KOPT-K1 (cell line): Measurements from ENCODE around the gene C10orf90.

Source experiments
- H3K27ac ChIP-seq: fragments of 200-600 bp; sonication (generic); 2 replicates; pipeline ENCODE4 v1.5.1; 2016; ENCODE audit warnings: antibody characterized with exemption, mild to moderate bottlenecking, low read depth, low read length; ENCODE audit not compliant: poor library complexity, severe bottlenecking
- H3K36me3 ChIP-seq: fragments of 200-600 bp; sonication (generic); 2 replicates; pipeline ENCODE4 v1.5.1; 2017; ENCODE audit warnings: antibody characterized with exemption, mild to moderate bottlenecking, low read length, moderate library complexity; ENCODE audit not compliant: insufficient read depth
- H3K9me3 ChIP-seq: fragments of 200-600 bp; sonication (generic); 2 replicates; pipeline ENCODE4 v1.5.1; 2017; ENCODE audit warnings: antibody characterized with exemption, low read length, mild to moderate bottlenecking; ENCODE audit not compliant: insufficient read depth, poor library complexity, severe bottlenecking

The C10orf90 gene

DNA sequence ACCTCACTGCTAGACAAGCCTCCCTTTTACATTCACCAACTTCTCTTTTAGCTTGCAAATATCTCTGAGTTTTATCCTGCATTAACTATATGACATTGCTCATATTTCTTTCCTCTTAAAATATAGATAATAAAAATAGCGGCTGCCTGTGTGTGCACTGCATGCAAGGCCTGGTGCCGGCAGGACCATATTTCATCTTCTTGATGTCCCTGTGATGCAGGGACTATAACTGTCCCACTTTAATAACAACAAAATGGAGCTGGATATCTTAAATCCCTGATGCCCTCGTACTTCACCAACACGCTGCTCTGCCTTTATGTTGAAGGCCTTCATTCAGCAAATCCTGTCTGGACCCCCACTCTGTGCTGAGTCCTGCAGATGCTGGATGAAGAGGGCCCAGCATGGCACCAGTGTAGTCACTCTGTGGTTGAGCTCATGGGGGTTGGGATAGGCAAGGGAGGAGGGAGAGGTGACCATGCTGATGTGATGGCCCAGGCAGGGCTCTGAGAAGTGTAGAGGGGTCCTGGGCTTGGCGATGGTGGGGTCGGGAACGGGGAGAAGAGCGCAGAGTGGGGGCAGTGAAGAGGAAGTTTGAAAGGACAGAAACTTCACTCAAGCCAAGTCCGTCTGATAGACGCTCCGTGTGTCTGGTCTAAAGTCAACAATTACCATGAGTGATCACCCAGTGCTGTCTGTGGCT is 40.4 kb downstream of the C10orf90 start:
- no peaks in the 10 kb centered on the region for H3K36me3 ChIP-seq
- H3K27ac ChIP-seq = no peak overlapping the region
- H3K9me3 ChIP-seq = no peaks in the 10 kb centered on the region

DNA sequence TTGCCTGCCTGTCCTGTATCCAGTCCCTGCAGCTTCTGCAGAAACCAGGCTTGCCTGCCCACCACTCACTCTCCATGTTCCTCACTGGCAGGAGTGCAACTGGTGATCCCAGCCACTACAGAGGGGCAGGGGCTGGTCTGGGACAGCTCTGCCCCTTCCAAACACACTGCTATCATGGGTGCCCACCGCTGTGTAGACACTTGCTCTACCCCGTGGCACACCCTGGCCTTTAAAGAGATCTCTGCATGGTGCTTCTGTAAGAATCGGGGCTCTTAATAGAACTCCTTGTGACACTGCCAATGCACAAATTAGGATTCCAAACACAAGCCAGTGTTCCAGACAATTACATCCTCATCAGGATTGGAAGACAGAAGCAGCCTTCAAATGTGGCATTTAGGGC is 41.7 kb downstream of the C10orf90 start:
- H3K27ac ChIP-seq = no peak overlapping the region
- H3K36me3 ChIP-seq = no peaks in the 10 kb centered on the region
- no peaks in the 10 kb centered on the region for H3K9me3 ChIP-seq

GRCh38 chr10:126621846-126622245 is 48.6 kb downstream of the C10orf90 start:
- H3K9me3 ChIP-seq = no peaks in the 10 kb centered on the region
- no peaks in the 10 kb centered on the region for H3K36me3 ChIP-seq
- no peak overlapping the region for H3K27ac ChIP-seq

DNA sequence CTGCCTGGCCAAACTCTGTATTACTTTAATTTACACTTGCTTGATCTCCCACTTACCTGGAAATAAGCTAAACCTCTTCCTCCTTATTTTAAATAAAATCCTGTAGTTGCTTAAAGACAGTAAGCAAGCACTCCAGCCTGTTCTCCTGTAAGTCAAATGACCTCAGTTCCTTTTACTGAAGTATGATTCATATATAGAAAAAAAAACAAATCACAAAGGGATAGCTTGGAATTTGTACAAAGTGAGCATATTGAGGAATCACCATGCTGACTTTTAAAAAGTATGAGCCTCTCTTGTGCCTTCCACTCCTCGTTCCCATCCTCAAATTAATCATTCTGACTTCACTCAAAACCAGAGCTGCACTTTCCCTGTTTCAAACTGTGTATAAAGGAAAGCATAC is 52.0 kb downstream of the C10orf90 start:
- Histone ChIP-seq H3K9me3 (no peaks in the 10 kb centered on the region), H3K36me3 (no peaks in the 10 kb centered on the region), H3K27ac (no peak overlapping the region)

- H3K27ac ChIP-seq = no peak overlapping the region
- no peaks in the 10 kb centered on the region for H3K9me3 ChIP-seq
- no peaks in the 10 kb centered on the region for H3K36me3 ChIP-seq
Measured at GRCh38 chr10:126617733-126618132, 52.8 kb downstream of the C10orf90 start.

DNA sequence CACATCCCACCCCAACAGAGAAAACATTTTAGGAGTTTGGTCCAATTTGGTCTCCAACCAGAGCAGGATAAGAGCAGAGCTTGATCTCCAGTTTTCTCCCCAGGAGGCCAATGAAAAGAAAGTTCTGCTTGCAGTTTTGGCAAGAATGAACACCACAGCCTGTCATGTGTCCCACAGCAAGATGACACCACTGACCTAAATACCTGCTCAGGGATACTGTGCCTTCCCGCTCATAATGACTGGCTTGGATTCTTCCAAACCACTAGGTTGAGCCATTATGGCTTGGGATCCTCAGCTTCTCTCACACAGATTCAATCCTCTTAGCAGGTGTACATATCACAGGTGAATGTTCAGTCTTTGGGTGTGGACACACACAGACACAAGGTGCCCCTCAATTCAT is 53.3 kb downstream of the C10orf90 start:
- no peak overlapping the region for H3K27ac ChIP-seq
- no peaks in the 10 kb centered on the region for H3K36me3 ChIP-seq
- no peaks in the 10 kb centered on the region for H3K9me3 ChIP-seq

DNA sequence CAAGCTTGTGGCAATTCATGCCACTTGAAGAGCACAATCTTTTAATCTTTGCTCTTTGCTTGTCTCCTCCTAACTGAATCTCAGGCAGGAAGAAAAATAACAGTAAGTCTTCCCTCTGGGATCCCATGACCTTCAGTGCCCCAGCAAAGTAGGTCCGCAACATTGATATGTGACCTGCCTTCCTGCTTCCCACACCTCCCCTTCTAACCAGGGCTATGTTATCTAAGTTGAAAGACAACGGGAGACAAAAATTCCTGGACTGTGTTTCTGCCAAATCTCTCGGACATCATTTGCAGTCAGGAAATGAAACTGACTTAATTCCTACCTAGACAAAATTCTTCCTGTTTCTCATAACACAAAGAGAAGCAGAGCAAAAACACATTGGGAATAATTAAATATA is 53.8 kb downstream of the C10orf90 start:
- Histone ChIP-seq H3K36me3 (no peaks in the 10 kb centered on the region), H3K27ac (no peak overlapping the region), H3K9me3 (no peaks in the 10 kb centered on the region)

DNA sequence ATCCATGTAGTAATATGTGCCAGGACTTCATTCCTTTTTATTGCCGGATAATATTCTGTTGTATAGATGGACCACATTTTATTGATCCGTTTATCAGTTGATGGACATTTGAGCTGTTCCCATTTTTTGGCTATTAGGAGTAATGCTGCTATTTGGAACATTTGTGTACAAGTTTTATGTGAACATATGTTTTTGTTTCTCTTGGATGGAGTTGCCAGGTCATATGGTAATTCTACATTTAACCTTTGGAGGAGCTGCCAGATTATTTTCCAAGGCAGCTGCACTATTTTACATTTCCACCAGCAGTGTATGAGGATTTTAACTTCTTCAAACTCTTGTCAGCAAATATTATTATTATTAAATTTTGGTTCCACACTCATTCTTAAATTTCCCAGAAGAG is 59.2 kb downstream of the C10orf90 start:
- Histone ChIP-seq H3K27ac (no peak overlapping the region), H3K9me3 (no peaks in the 10 kb centered on the region), H3K36me3 (no peaks in the 10 kb centered on the region)

GRCh38 chr10:126609566-126609965 is 60.9 kb downstream of the C10orf90 start:
- H3K9me3 ChIP-seq = no peaks in the 10 kb centered on the region
- no peak overlapping the region for H3K27ac ChIP-seq
- no peaks in the 10 kb centered on the region for H3K36me3 ChIP-seq

DNA sequence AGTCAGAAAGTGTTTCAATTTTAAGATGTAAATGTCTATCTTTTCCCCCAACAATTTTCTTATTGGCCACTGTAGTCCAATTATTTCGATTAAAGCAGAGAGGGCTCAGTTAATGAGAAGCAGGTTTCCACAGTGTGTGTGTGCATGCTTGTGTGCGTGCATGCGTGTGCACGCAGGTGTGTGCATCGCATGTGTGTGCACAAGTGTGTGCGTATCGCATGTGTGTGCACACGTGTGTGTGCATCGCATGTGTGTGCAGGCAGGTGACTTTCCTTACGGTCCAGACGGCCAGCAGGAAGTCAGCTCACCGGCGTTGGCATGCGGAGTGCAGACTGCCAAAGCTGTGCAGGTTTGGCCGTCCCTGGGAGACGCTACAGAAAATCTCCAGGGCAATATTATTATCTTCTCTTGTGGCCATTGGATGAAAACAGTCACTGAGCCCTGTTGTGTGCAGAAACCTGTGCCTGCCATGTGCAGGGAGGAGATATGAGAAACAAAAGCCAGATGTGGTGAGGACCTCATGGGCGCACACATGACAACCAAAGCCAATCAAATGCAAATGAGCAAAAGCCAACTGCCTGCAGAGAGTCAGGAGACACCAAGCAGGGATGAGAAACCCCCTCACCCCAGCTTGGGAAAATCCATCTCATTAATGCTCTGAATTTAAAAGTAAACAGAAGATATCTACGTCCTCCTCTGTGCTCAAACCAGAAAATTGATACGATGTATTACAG is 70.4 kb downstream of the C10orf90 start:
- Histone ChIP-seq H3K36me3 (no peaks in the 10 kb centered on the region), H3K9me3 (no peaks in the 10 kb centered on the region), H3K27ac (no peak overlapping the region)

DNA sequence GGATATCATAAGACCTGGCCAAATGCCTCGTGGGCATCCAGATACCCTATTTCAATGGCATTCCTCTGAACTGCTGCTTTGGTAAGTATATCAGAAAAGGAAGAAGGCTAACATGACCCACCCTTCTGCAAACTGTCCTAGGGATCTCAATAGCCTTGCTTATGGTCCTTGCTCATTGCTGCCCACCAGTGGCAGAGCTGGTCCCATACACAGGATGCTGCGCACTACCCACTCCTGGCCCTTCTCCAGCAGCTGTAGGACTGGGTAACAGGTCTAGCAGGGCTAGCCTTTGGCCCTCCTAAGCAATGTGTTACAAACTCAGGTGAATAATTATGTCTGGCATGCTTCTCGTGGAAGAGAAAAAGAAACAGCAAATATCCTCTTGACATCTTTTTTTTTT is 72.5 kb downstream of the C10orf90 start:
- Histone ChIP-seq H3K27ac (no peak overlapping the region), H3K9me3 (no peaks in the 10 kb centered on the region), H3K36me3 (no peaks in the 10 kb centered on the region)

- H3K9me3 ChIP-seq = no peaks in the 10 kb centered on the region
- H3K27ac ChIP-seq = no peak overlapping the region
- no peaks in the 10 kb centered on the region for H3K36me3 ChIP-seq
Measured at GRCh38 chr10:126597211-126597610, 73.3 kb downstream of the C10orf90 start.

DNA sequence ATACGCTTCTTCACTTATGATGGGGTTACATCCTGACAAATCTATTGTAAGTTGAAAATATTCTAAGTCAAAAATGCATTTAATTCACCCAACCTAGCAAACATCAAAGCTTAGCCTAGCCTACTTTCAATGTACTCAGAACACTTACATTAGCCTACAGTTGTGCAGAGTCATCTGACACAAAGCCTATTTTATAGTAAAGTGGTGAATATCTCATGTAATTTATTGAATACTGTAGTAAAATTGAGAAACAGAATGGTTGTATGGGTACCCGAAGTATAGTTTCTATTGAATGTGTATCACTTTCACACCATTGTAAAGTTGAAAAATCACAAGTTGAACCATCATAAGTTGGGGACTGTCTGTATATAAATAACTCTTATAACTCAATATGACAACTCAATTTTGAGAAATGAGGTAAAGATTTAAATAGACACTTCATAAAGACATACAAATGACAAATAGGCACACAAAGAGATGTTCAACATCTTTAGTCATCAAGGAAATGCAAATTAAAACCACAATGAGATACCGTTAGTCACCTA is 73.9 kb downstream of the C10orf90 start:
- Histone ChIP-seq H3K27ac (no peak overlapping the region), H3K36me3 (no peaks in the 10 kb centered on the region), H3K9me3 (no peaks in the 10 kb centered on the region)

DNA sequence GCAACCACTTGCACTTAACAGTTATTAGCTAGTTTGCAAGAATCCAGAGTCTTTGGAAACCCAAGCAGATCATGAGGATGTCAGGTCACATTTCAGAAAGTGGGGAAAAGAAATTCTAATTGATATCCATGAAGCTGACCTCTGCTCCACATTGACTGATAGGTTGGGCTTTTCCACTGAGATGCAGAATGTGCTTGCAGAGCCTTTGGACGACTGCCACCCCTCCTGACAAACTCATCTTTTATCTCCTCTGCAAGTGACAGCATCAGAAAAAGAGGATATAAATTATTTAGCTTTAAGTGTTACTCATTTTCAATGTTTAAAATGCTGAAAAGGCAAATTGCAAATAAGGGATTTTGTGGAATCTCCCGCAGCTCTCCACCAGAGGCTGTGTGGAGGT is 75.3 kb downstream of the C10orf90 start:
- Histone ChIP-seq H3K36me3 (no peaks in the 10 kb centered on the region), H3K9me3 (no peaks in the 10 kb centered on the region), H3K27ac (no peak overlapping the region)

GRCh38 chr10:126593968-126594701 is 76.4 kb downstream of the C10orf90 start:
- H3K9me3 ChIP-seq = no peaks in the 10 kb centered on the region

More at GRCh38 chr10:126593968-126594701, 76.4 kb downstream of the C10orf90 start:
- H3K36me3 ChIP-seq = no peaks in the 10 kb centered on the region
- no peak overlapping the region for H3K27ac ChIP-seq
